ENCODE measurements around the gene PACRG.

Gene PACRG

GRCh38 chr6:162778603-162779002 is 50.8 kb downstream of the PACRG start:
- no peak for DNase-seq (ENCODE audit: low spot score)

GRCh38 chr6:162785632-162786242 is 58.0 kb downstream of the PACRG start:
- no peak for DNase-seq (ENCODE audit: low spot score)

- DNase-seq (ENCODE audit: low spot score): no peak
These were observed 70.9 kb downstream of the PACRG start for GRCh38 chr6:162798546-162799266.

GRCh38 chr6:162814426-162814973 is 86.7 kb downstream of the PACRG start:
- DNase-seq (ENCODE audit: low spot score): no peak

- DNase-seq (ENCODE audit: low spot score): no peak
These were observed 89.4 kb downstream of the PACRG start for GRCh38 chr6:162817196-162817595.

GRCh38 chr6:162819284-162819683 is 91.5 kb downstream of the PACRG start:
- DNase-seq (ENCODE audit: low spot score): no peak

- no peak for DNase-seq (ENCODE audit: low spot score)
These were observed 93.3 kb downstream of the PACRG start for GRCh38 chr6:162821102-162821501.

- no peak for DNase-seq (ENCODE audit: low spot score)
These were observed 97.8 kb downstream of the PACRG start for GRCh38 chr6:162825597-162825996.

- DNase-seq (ENCODE audit: low spot score): no peak
These were observed 101.4 kb downstream of the PACRG start for GRCh38 chr6:162829013-162829742.

- DNase-seq (ENCODE audit: low spot score): no peak
These were observed 106.0 kb downstream of the PACRG start for GRCh38 chr6:162833776-162834175.

- DNase-seq (ENCODE audit: low spot score): no peak
These were observed 118.2 kb downstream of the PACRG start for GRCh38 chr6:162845972-162846371.

- no peak for DNase-seq (ENCODE audit: low spot score)
These were observed 118.9 kb downstream of the PACRG start for GRCh38 chr6:162846723-162847122.

- DNase-seq (ENCODE audit: low spot score): no peak
These were observed 121.5 kb downstream of the PACRG start for GRCh38 chr6:162849269-162849668.

GRCh38 chr6:162852192-162852591 is 124.4 kb downstream of the PACRG start:
- no peak for DNase-seq (ENCODE audit: low spot score)

- DNase-seq (ENCODE audit: low spot score): no peak
These were observed 125.2 kb downstream of the PACRG start for GRCh38 chr6:162852840-162853577.

GRCh38 chr6:162854228-162854627 is 126.5 kb downstream of the PACRG start:
- DNase-seq (ENCODE audit: low spot score): no peak

GRCh38 chr6:162854734-162855191 is 127.0 kb downstream of the PACRG start:
- DNase-seq (ENCODE audit: low spot score): no peak

GRCh38 chr6:162856885-162857284 is 129.1 kb downstream of the PACRG start:
- DNase-seq (ENCODE audit: low spot score): no peak

- no peak for DNase-seq (ENCODE audit: low spot score)
These were observed 129.6 kb downstream of the PACRG start for GRCh38 chr6:162857326-162857725.

GRCh38 chr6:162862462-162862861 is 134.7 kb downstream of the PACRG start:
- DNase-seq (ENCODE audit: low spot score): no peak

GRCh38 chr6:162862941-162863340 is 135.2 kb downstream of the PACRG start:
- DNase-seq (ENCODE audit: low spot score): no peak

- DNase-seq (ENCODE audit: low spot score): no peak
These were observed 136.0 kb downstream of the PACRG start for GRCh38 chr6:162863821-162864220.
